Thyroid gland (tissue), 4 donors: Measurements from ENCODE around the gene C16orf89.

Experiments used
- CTCF ChIP-seq, 6 experiments: fragments of 200-600 bp in 3 of 6; fragments of 450-650 bp in 3 of 6; sonication (generic) in 3 of 6; IDR thresholded peaks; one replicate each; pipeline ENCODE4 v1.5.1; 2016 to 2019; ENCODE audit warnings: antibody characterized with exemption in 6 of 6, mild to moderate bottlenecking in 2 of 6, inconsistent platforms in 1 of 6, moderate library complexity in 1 of 6
- POLR2A ChIP-seq, 2 donors: fragments of 450-650 bp; IDR thresholded peaks; one replicate each; pipeline ENCODE4 v1.6.1; 2017; ENCODE audit warnings: antibody characterized with exemption in 2 of 2, mild to moderate bottlenecking in 2 of 2, moderate library complexity in 1 of 2

GRCh38 chr16:5064915-5065314 is 841 bp downstream of the C16orf89 start:
- TF ChIP-seq CTCF (IDR thresholded peaks at IDR 0.05) (no peak), POLR2A (IDR thresholded peaks at IDR 0.05) (no peak)
